MCF 10A (cell line): ENCODE measurements around the gene PNPLA7. TPM values are rescaled to one million over a fixed set of nuclear protein-coding genes. Genes with fewer than 3 reads are reported as not detected.

ENCODE experiments used
- BruUV-seq: library from RNA; stranded (reverse); fragments of 400-500 nt; replicated peaks from 2 replicates; lab custom pipeline; 2021; lab: Mats Ljungman, UMichigan
- CTCF ChIA-PET: fragments of 300-600 bp; sonication (Branson Sonifier 250); formaldehyde crosslinking; extraction: SDS; loops from one replicate; lab custom pipeline; 2021; ENCODE audit warnings: antibody characterized with exemption, inconsistent platforms; lab: Yijun Ruan, JAX
- POLR2A ChIA-PET: fragments of 300-600, 350-650 bp; sonication (Branson Sonifier 250); formaldehyde crosslinking; extraction: SDS; loops from one replicate; lab custom pipeline; 2020; ENCODE audit warnings: antibody characterized with exemption, inconsistent platforms; lab: Yijun Ruan, JAX
- DNase-seq: peaks from one replicate; pipeline ENCODE4 v3.0.0-alpha.2; 2018; ENCODE audit not compliant: unreplicated experiment
- H3K27ac Mint-ChIP-seq: one replicate; pipeline ENCODE4 v1.8.0; 2022; ENCODE audit warnings: mild to moderate bottlenecking, low read depth, mixed read lengths; ENCODE audit not compliant: unreplicated experiment
- H3K27me3 Mint-ChIP-seq: one replicate; pipeline ENCODE4 v1.8.0; 2022; ENCODE audit warnings: mixed read lengths; ENCODE audit not compliant: insufficient read depth, unreplicated experiment
- H3K36me3 Mint-ChIP-seq: one replicate; pipeline ENCODE4 v1.8.0; 2022; ENCODE audit warnings: mild to moderate bottlenecking, moderate library complexity, mixed read lengths; ENCODE audit not compliant: insufficient read depth, unreplicated experiment
- H3K4me1 Mint-ChIP-seq: one replicate; pipeline ENCODE4 v1.8.0; 2022; ENCODE audit warnings: mixed read lengths; ENCODE audit not compliant: insufficient read depth, unreplicated experiment
- H3K4me3 Mint-ChIP-seq: one replicate; pipeline ENCODE4 v1.8.0; 2022; ENCODE audit warnings: mild to moderate bottlenecking, moderate library complexity, mixed read lengths; ENCODE audit not compliant: unreplicated experiment
- H3K9me3 Mint-ChIP-seq: one replicate; pipeline ENCODE4 v1.8.0; 2022; ENCODE audit warnings: mixed read lengths; ENCODE audit not compliant: unreplicated experiment
- intact Hi-C: fragments of 100-400 bp; cut with micrococcal nuclease; formaldehyde crosslinking; loops from 2 replicates; pipeline ENCODE4 v1.14.1; 2022
- total RNA-seq: library from RNA; stranded (reverse); gene quantifications from 2 replicates; pipeline ENCODE4 v1.2.3, GENCODE V29; 2022
- TF ChIP-seq, protein P1 (sequence below): fragments of 200-600 bp; IDR thresholded peaks from one replicate; pipeline ENCODE4 v1.8.0; 2022; ENCODE audit warnings: antibody characterized with exemption, mild to moderate bottlenecking; ENCODE audit not compliant: unreplicated experiment

Gene PNPLA7
- total RNA-seq, 1 experiment from 2014 or later, result 0.86 TPM

DNA sequence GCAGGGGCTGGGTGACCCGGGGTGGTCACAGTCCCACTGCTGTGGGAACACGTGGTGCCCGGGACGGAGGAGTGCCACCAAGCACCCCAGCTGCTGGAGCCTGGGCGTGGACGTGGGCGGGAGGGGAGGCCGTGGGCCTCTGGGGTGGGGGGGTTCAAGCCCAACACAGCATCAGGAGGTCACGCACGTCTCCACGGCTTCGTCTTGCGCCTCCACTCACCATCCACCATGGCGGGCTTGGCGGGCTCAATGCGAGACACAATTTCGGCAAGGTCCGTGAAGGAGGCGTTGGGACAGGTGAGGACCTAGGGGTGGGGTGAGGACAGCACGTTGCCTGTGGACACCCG is 88.9 kb downstream of the PNPLA7 start:
- H3K27me3 Mint-ChIP-seq, result peaks cover 9% of the 10 kb centered on the region
- CTCF ChIA-PET, result no interaction called here
- intact Hi-C loops, result no loop called here
- POLR2A ChIA-PET, result no interaction called here
- no peak for DNase-seq
- H3K36me3 Mint-ChIP-seq, result no peaks in the 10 kb centered on the region
- no peak overlapping the region for H3K27ac Mint-ChIP-seq
- no peak overlapping the region for H3K4me3 Mint-ChIP-seq
- no TSS peak for BruUV-seq
- TF ChIP-seq, protein P1, sequence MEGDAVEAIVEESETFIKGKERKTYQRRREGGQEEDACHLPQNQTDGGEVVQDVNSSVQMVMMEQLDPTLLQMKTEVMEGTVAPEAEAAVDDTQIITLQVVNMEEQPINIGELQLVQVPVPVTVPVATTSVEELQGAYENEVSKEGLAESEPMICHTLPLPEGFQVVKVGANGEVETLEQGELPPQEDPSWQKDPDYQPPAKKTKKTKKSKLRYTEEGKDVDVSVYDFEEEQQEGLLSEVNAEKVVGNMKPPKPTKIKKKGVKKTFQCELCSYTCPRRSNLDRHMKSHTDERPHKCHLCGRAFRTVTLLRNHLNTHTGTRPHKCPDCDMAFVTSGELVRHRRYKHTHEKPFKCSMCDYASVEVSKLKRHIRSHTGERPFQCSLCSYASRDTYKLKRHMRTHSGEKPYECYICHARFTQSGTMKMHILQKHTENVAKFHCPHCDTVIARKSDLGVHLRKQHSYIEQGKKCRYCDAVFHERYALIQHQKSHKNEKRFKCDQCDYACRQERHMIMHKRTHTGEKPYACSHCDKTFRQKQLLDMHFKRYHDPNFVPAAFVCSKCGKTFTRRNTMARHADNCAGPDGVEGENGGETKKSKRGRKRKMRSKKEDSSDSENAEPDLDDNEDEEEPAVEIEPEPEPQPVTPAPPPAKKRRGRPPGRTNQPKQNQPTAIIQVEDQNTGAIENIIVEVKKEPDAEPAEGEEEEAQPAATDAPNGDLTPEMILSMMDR, result no peak
- no peaks in the 10 kb centered on the region for H3K9me3 Mint-ChIP-seq
- H3K4me1 Mint-ChIP-seq, result peaks cover 2% of the 10 kb centered on the region

DNA sequence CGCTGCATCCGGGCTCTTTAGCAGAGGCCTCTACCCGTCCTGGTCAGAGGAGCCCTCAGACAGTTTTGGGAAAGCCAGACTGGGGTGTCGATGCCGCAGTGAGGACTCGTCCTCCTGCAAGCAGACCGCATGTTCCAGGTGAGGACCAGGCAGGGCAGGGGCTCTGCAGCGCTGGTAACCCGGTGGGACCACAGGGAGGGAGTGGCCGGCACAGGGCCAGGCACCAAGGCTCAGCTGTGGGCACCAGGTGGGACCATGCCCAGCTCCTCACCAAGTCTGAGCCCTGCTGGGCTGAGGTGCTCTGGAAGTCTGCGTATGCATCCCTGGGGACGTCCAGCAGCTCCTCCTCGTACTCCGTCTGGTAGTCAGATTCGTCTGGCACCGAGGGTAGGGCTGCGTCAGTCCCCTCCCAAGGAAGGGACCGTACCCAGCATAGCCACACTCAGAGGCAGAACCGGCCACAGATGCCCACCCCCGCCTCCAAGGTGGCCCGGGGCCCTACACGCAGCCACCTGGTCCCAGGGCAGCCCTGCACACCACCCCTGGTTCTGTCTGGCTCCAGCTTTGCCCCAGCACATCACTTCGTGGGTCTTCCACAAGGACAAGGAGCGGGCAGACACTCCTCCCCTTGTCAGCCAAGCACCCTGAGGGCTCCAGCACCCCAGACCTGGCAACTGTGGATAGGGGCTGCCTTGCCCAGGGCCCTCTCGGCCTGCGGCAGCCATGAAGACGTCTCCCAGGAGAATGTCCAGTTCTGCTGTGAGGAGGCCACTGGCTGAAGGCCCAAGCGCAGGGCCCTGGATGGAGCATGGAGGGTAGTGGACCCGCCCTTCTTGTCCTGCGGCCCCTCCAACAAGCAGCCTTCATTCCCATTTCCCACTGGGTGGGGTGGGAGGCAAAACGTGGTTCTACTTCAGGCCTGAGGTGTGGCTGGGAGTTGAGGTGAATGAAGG is 89.6 kb downstream of the PNPLA7 start:
- H3K27ac Mint-ChIP-seq, result no peak overlapping the region
- TF ChIP-seq, protein P1, result no peak
- no peaks in the 10 kb centered on the region for H3K36me3 Mint-ChIP-seq
- intact Hi-C loops, result no loop called here
- CTCF ChIA-PET, result no interaction called here
- no peaks in the 10 kb centered on the region for H3K9me3 Mint-ChIP-seq
- peaks cover 2% of the 10 kb centered on the region for H3K27me3 Mint-ChIP-seq
- H3K4me1 Mint-ChIP-seq, result peaks cover 8% of the 10 kb centered on the region
- H3K4me3 Mint-ChIP-seq, result no peak overlapping the region
- DNase-seq, result no peak
- POLR2A ChIA-PET, result interaction anchor here (1.6 kb wide), 1 partner anchor 19 kb away, joined by 8 read pairs; the partner anchor contains the start of gene ENTPD8
- BruUV-seq, result no TSS peak

DNA sequence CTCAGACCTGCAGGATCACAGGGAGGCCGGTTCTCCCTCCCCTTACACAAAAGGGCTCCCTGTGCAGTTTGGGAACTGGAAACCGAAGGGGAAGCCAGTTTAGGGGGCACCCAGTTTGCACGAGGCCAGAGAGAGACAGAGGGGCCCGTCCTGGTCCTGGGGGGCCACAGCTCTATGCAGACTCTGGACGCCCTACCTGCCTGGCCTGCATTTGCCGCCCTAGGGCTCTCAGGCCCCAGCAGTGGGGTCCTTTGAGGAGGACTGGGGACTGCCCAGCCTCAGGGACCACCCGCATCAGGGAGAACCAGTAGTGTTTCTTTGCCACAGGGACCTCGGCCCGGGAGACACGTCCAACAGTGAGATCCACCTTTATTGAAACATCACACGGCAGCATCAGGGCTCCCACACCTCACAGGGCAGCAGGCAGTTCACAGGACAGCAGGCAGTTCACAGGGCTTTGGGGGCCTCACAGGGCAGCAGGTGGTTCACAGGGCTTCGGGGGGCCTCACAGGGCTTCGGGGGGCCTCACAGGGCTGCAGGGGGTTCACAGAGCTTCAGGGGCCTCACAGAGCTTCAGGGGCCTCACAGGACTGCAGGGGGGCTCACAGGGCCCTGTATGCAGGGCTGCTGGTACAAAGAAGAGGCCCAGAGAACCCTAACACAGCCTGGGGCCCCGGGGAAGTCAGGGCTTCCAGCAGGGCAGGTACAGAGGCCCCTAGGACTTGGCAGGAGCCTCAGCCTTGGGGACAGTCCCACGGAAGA is 90.4 kb downstream of the PNPLA7 start:
- no peak for DNase-seq
- CTCF ChIA-PET, result interaction anchor here (0.6 kb wide), 1 partner anchor 13 kb away, joined by 3 read pairs; no protein-coding TSS in a partner anchor
- Mint-ChIP-seq H3K4me1 (peaks cover 9% of the 10 kb centered on the region), H3K27me3 (no peaks in the 10 kb centered on the region), H3K4me3 (peak overlapping the region; percentile 48), H3K9me3 (no peaks in the 10 kb centered on the region), H3K27ac (no peak overlapping the region), H3K36me3 (no peaks in the 10 kb centered on the region)
- BruUV-seq, result no TSS peak
- intact Hi-C loops, result no loop called here
- TF ChIP-seq, protein P1, result no peak
- POLR2A ChIA-PET, result interaction anchor here (0.7 to 1.6 kb wide), 12 partner anchors 10 to 239 kb away, joined by 3 to 10 read pairs (median 4); partner anchors contain the start of genes ENTPD8, TOR4A and TUBB4B
